HepG2 (cell line): ENCODE results near the gene VPS13C. TPM values are rescaled to one million over a fixed set of nuclear protein-coding genes. Genes with fewer than 3 reads are reported as not detected.

Source experiments
- ATAC-seq: fragments of 200-7000 bp; cut with Tn5 transposase; 3 replicates; pipeline ENCODE4 v1.9.1; 2020; ENCODE audit warnings: mild to moderate bottlenecking, moderate library complexity
- BruUV-seq: library from RNA; stranded (reverse); fragments of 400-500 nt; replicated peaks from 2 replicates; lab custom pipeline; 2021; lab: Mats Ljungman, UMichigan
- CTCF ChIA-PET: fragments of 300-600 bp; formaldehyde crosslinking; extraction: SDS; loops from one replicate; lab custom pipeline; 2021; ENCODE audit warnings: low total read pairs, inconsistent platforms, low intra/inter-chr PET ratio; lab: Yijun Ruan, JAX
- POLR2A ChIA-PET: fragments of 350-600 bp; sonication (Branson Sonifier 250); formaldehyde crosslinking; loops from one replicate; lab custom pipeline; 2020; ENCODE audit warnings: antibody characterized with exemption, inconsistent platforms; lab: Yijun Ruan, JAX
- DNase-seq: peaks from one replicate; pipeline ENCODE4 v3.0.0-alpha.2; 2015; ENCODE audit warnings: low spot score
- FAIRE-seq: peaks from 3 replicates; lab custom pipeline; 2011; peaks lifted over from hg19 to GRCh38; lab: Jason Lieb, UNC
- H2AFZ ChIP-seq: one replicate; pipeline ENCODE4 v1.6.1; 2011; ENCODE audit warnings: low read length, inconsistent platforms
- H3K27ac ChIP-seq: fragments of 300-600 bp; 3 replicates; pipeline ENCODE4 v1.8.0; 2011; ENCODE audit warnings: mixed run types, mild to moderate bottlenecking, mixed read lengths, low read length, inconsistent platforms; ENCODE audit not compliant: insufficient read depth; ENCODE audit errors: extremely low read length
- H3K27me3 ChIP-seq, 2 experiments: fragments of 200-600 bp in 1 of 2; 2 replicates in 1 of 2; 3 replicates in 1 of 2; pipeline versions ENCODE4 v1.6.0 to v1.8.0; 2011; ENCODE audit warnings: low read length in 2 of 2, mild to moderate bottlenecking in 2 of 2, moderate library complexity in 2 of 2, inconsistent platforms in 1 of 2; ENCODE audit not compliant: insufficient read depth in 2 of 2, control insufficient read depth in 1 of 2
- H3K36me3 ChIP-seq, 2 experiments: fragments of 200-600 bp in 1 of 2; replicated peaks in 1 of 2; 2 replicates in 1 of 2; 3 replicates in 1 of 2; pipeline versions ENCODE4 v1.5.1 to v1.8.0; 2011; ENCODE audit warnings: low read length in 2 of 2, inconsistent platforms in 1 of 2; ENCODE audit not compliant: insufficient read depth in 2 of 2, control insufficient read depth in 1 of 2
- H3K4me1 ChIP-seq: 2 replicates; pipeline ENCODE4 v1.5.1; 2012; ENCODE audit warnings: low read length, inconsistent platforms; ENCODE audit not compliant: insufficient read depth
- H3K4me2 ChIP-seq: 2 replicates; pipeline ENCODE4 v1.6.0; 2011; ENCODE audit warnings: low read depth, low read length, inconsistent platforms
- H3K4me3 ChIP-seq, 3 experiments: fragments of 200-600 bp in 1 of 3; sonication (generic), shearing (Covaris generic) in 1 of 3; replicated peaks in 1 of 3; 2 replicates each; pipeline ENCODE4 v1.5.1; 2011 to 2016; ENCODE audit warnings: low read length in 3 of 3, inconsistent platforms in 2 of 3, low read depth in 2 of 3, mild to moderate bottlenecking in 2 of 3, control low read depth in 1 of 3, mixed read lengths in 1 of 3; ENCODE audit not compliant: insufficient read depth in 1 of 3
- H3K79me2 ChIP-seq: one replicate; pipeline ENCODE4 v1.6.1; 2011; ENCODE audit warnings: low read length, inconsistent platforms; ENCODE audit not compliant: insufficient read depth
- H3K9ac ChIP-seq: 2 replicates; pipeline ENCODE4 v1.6.0; 2011; ENCODE audit warnings: mild to moderate bottlenecking, low read depth, low read length, inconsistent platforms; ENCODE audit not compliant: insufficient read depth
- H3K9me3 ChIP-seq: 2 replicates; pipeline ENCODE4 v1.5.1; 2012; ENCODE audit warnings: mild to moderate bottlenecking, low read length
- H4K20me1 ChIP-seq: 2 replicates; pipeline ENCODE4 v1.6.0; 2011; ENCODE audit warnings: inconsistent platforms, mild to moderate bottlenecking, low read length, moderate library complexity; ENCODE audit not compliant: insufficient read depth
- KLF6 ChIP-seq: IDR thresholded peaks from 2 replicates; pipeline ENCODE4 v1.8.0; 2016; ENCODE audit warnings: missing biosample characterization, missing genetic modification reagents
- SMC3 ChIP-seq: IDR thresholded peaks from 2 replicates; pipeline ENCODE4 v1.6.1; 2011; ENCODE audit warnings: low read length, improper control_type of control experiment
- STAG1 ChIP-seq: sonication (generic); formaldehyde crosslinking; IDR thresholded peaks from 2 replicates; pipeline ENCODE4 v1.4.0; 2020; ENCODE audit warnings: missing genetic modification reagents
- ZNF616 ChIP-seq: sonication (generic); formaldehyde crosslinking; IDR thresholded peaks from 2 replicates; pipeline ENCODE4 v1.5.0; 2020; ENCODE audit warnings: low read depth, mild to moderate bottlenecking, missing genetic modification reagents
- WGBS: methylation state at CpG from one replicate; pipeline ENCODE4 v1.1.6; 2017; ENCODE audit warnings: low lambda C conversion rate; 5-methylcytosine and 5-hydroxymethylcytosine counted together
- in situ Hi-C: cut with HindIII; loops from 2 replicates; pipeline ENCODE4 v1.10.0; 2017; ENCODE audit warnings: low pct_unique_long_range_greater_than_20kb; ENCODE audit not compliant: extremely low pct_ligation_motif_present
- intact Hi-C: fragments of 100-400 bp; cut with micrococcal nuclease; formaldehyde crosslinking; loops from one replicate; pipeline ENCODE4 v1.10.0; 2022; ENCODE audit not compliant: unreplicated experiment
- polyA plus RNA-seq, 8 experiments: library from polyadenylated mRNA; depleted of rRNA in 3 of 8; stranded (reverse) in 7 of 8; unstranded in 1 of 8; fragments of >200 nt; fragmentation: Illumina TruSeq in 4 of 8; extraction: Trizol in 4 of 8; gene quantifications; 2 replicates each; pipeline versions ENCODE4 v1.2.1 to v1.2.3, GENCODE V29; 2011 to 2016; ENCODE audit warnings: low read depth in 4 of 8, missing spikeins in 1 of 8, mixed read lengths in 1 of 8; ENCODE audit not compliant: insufficient read depth in 1 of 8
- total RNA-seq, 5 experiments: library from RNA; depleted of rRNA; stranded (reverse); fragments of >200 nt; fragmentation: Illumina TruSeq; extraction: Trizol; gene quantifications; 2 replicates each; pipeline ENCODE4 v1.2.3, GENCODE V29; 2016; ENCODE audit warnings: low read depth in 1 of 5
- TF ChIP-seq, protein P1 (sequence below): IDR thresholded peaks from 2 replicates; pipeline ENCODE4 v1.6.1; 2016
- TF ChIP-seq, protein P2 (sequence below): IDR thresholded peaks from 2 replicates; pipeline ENCODE4 v1.6.1; 2012; ENCODE audit warnings: low read depth, low read length, improper control_type of control experiment
- TF ChIP-seq, protein P3 (sequence below): sonication (generic); formaldehyde crosslinking; IDR thresholded peaks from 2 replicates; pipeline ENCODE4 v1.5.0; 2020; ENCODE audit warnings: mild to moderate bottlenecking, missing genetic modification reagents, moderate library complexity

VPS13C gene
- total and polyA plus RNA-seq, 2 of the 13 experiments (the other 11 are each of a cell fraction or from before 2014, with no cell fraction given), result 10.9 to 26.8 TPM

DNA sequence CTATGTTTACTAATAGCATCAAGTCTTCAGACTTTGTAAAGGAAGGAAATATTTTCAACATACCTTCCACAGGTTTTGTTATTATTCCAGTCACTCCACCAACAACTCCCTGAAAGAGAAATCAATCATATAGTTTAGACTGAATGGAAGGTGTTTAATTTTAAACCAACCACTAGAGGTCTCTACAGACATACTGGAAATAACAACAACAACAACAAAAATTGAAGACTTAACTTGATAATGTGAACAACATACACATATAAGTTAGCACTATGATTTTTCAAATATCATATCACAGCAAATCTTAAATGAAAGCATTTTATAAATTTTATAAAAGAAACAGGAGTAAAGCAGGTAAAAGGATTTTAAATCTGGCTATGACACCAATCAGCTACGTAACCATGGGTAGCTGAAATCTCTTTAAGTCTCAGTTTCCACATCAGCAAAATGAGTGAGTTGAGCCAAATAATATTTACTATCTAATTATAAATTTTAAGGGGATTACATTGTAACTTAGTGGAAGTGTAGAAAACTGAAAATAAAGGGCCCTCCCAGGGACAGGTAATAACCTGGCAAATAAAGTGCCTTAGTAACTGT is 188.2 kb downstream of the VPS13C start:
- Histone ChIP-seq H2AFZ (no peak overlapping the region), H3K27me3 (no peaks in the 10 kb centered on the region), H4K20me1 (0 out of 2 replicates have a peak, but pooled peaks cover 2% of the 10 kb centered on the region), H3K36me3 (peaks cover 1 to 25% of the 10 kb centered on the region in 2 experiments; a peak in 3 of 5 replicates), H3K27ac (no peak overlapping the region), H3K4me2 (no peak overlapping the region), H3K79me2 (no peaks in the 10 kb centered on the region), H3K9ac (no peak overlapping the region), H3K4me1 (no peaks in the 10 kb centered on the region), H3K4me3 (no peak overlapping the region), H3K9me3 (no peaks in the 10 kb centered on the region)
- intact Hi-C loops (loop anchor here (1.0 to 10.0 kb wide), 4 partner anchors 35 to 383 kb away; no protein-coding TSS in a partner anchor), in situ Hi-C loops (loop anchor here (5.0 to 25.0 kb wide), 2 partner anchors 195 to 440 kb away; partner anchors contain the start of gene C2CD4A)
- FAIRE-seq (no peak), ATAC-seq (0 out of 3 replicates have a peak, but pooled peaks have one; percentile 32), DNase-seq (peak; percentile 13)
- POLR2A ChIA-PET, result no interaction called here
- BruUV-seq, result no TSS peak
- CTCF ChIA-PET, result interaction anchor here (1.3 to 1.5 kb wide), 2 partner anchors 200 to 254 kb away, joined by 3 to 6 read pairs; no protein-coding TSS in a partner anchor
- WGBS, result 93% methylated on average over 1 of the region's 1 CpG
- TF ChIP-seq ZNF616 (CRISPR knock-in tag), result no peak
- TF ChIP-seq STAG1 (CRISPR knock-in tag), result peak; percentile 74
- TF ChIP-seq, protein P1, sequence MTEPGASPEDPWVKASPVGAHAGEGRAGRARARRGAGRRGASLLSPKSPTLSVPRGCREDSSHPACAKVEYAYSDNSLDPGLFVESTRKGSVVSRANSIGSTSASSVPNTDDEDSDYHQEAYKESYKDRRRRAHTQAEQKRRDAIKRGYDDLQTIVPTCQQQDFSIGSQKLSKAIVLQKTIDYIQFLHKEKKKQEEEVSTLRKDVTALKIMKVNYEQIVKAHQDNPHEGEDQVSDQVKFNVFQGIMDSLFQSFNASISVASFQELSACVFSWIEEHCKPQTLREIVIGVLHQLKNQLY, result no peak
- TF ChIP-seq, protein P2, sequence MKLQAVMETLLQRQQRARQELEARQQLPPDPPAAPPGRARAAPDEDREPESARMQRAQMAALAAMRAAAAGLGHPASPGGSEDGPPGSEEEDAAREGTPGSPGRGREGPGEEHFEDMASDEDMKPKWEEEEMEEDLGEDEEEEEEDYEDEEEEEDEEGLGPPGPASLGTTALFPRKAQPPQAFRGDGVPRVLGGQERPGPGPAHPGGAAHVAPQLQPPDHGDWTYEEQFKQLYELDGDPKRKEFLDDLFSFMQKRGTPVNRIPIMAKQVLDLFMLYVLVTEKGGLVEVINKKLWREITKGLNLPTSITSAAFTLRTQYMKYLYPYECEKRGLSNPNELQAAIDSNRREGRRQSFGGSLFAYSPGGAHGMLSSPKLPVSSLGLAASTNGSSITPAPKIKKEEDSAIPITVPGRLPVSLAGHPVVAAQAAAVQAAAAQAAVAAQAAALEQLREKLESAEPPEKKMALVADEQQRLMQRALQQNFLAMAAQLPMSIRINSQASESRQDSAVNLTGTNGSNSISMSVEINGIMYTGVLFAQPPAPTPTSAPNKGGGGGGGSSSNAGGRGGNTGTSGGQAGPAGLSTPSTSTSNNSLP, result peak; percentile 28; the same call in 1 of the 2 replicates
- peak; percentile 28; the same call in 1 of the 2 replicates for TF ChIP-seq SMC3
- TF ChIP-seq, protein P3, sequence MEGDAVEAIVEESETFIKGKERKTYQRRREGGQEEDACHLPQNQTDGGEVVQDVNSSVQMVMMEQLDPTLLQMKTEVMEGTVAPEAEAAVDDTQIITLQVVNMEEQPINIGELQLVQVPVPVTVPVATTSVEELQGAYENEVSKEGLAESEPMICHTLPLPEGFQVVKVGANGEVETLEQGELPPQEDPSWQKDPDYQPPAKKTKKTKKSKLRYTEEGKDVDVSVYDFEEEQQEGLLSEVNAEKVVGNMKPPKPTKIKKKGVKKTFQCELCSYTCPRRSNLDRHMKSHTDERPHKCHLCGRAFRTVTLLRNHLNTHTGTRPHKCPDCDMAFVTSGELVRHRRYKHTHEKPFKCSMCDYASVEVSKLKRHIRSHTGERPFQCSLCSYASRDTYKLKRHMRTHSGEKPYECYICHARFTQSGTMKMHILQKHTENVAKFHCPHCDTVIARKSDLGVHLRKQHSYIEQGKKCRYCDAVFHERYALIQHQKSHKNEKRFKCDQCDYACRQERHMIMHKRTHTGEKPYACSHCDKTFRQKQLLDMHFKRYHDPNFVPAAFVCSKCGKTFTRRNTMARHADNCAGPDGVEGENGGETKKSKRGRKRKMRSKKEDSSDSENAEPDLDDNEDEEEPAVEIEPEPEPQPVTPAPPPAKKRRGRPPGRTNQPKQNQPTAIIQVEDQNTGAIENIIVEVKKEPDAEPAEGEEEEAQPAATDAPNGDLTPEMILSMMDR (CRISPR knock-in tag), result peak; percentile 56
- TF ChIP-seq KLF6 (CRISPR knock-in tag), result no peak
